ENCODE data around the gene SH2D6. TPM values are rescaled to one million over a fixed set of nuclear protein-coding genes. Genes with fewer than 3 reads are reported as not detected.
A peak's percentile ranks its signal among the peaks of the same experiment; 100 is the strongest.

The SH2D6 gene
- total RNA-seq, 1 donor from 2014 or later, result 1.2 TPM

DNA sequence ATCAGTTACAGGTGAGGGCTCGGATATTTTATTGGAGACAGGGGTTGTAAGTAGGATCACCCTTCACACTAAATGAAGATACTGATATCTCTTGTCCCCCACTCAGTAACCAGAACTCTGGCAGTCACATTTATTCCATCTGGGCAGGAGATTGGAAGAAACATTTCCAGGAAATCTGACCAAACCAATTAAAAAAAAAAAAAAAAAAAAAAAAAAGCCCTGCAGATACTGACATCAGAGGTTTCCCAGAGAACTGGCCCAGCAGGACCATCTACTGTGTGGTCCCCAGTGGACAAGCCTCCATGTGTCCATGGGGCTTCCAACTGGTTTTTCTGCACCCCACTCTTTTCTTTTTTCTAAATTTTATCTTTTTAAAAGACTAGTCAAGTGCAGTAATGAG, 41.3 kb downstream of the SH2D6 start:
- no peaks in the 10 kb centered on the region for H3K4me1 Mint-ChIP-seq
- no peak overlapping the region for H3K4me3 Mint-ChIP-seq
- TF ChIP-seq, protein P1, sequence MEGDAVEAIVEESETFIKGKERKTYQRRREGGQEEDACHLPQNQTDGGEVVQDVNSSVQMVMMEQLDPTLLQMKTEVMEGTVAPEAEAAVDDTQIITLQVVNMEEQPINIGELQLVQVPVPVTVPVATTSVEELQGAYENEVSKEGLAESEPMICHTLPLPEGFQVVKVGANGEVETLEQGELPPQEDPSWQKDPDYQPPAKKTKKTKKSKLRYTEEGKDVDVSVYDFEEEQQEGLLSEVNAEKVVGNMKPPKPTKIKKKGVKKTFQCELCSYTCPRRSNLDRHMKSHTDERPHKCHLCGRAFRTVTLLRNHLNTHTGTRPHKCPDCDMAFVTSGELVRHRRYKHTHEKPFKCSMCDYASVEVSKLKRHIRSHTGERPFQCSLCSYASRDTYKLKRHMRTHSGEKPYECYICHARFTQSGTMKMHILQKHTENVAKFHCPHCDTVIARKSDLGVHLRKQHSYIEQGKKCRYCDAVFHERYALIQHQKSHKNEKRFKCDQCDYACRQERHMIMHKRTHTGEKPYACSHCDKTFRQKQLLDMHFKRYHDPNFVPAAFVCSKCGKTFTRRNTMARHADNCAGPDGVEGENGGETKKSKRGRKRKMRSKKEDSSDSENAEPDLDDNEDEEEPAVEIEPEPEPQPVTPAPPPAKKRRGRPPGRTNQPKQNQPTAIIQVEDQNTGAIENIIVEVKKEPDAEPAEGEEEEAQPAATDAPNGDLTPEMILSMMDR (conservative IDR thresholded peaks at IDR 0.05), result no peak
- H3K27ac Mint-ChIP-seq (ENCODE audit: unreplicated experiment), result no peak overlapping the region
- no peak for DNase-seq (ENCODE audit: low read depth, low spot score)
- H3K27me3 Mint-ChIP-seq (ENCODE audit: low read depth), result no peaks in the 10 kb centered on the region
- peaks cover 3% of the 10 kb centered on the region for H3K9me3 Mint-ChIP-seq
- no peaks in the 10 kb centered on the region for H3K36me3 Mint-ChIP-seq (ENCODE audit: low read depth)

DNA sequence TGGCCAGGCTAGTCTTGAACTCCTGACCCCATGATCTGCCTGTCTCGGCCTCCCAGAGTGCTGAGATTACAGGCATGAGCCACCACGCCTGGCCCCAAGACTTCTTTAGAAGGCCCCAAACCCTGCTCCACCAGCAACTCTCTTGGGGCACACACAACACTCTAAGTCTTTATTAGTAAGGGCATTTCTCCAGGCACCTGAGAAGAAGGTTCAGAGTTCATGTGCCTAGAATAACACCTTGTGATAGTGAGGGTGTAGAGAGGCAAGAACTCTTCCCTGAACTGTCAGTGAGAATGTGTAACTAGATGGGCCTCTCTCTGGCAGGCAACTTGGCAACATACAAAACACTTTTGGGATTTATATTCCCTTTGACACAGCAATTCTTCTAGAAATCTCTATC, 43.8 kb downstream of the SH2D6 start:
- H3K4me3 Mint-ChIP-seq, result no peak overlapping the region
- no peak overlapping the region for H3K27ac Mint-ChIP-seq (ENCODE audit: unreplicated experiment)
- no peaks in the 10 kb centered on the region for H3K4me1 Mint-ChIP-seq
- no peaks in the 10 kb centered on the region for H3K9me3 Mint-ChIP-seq
- TF ChIP-seq, protein P1 (conservative IDR thresholded peaks at IDR 0.05), result no peak
- no peaks in the 10 kb centered on the region for H3K27me3 Mint-ChIP-seq (ENCODE audit: low read depth)
- no peak for DNase-seq (ENCODE audit: low read depth, low spot score)
- no peaks in the 10 kb centered on the region for H3K36me3 Mint-ChIP-seq (ENCODE audit: low read depth)

DNA sequence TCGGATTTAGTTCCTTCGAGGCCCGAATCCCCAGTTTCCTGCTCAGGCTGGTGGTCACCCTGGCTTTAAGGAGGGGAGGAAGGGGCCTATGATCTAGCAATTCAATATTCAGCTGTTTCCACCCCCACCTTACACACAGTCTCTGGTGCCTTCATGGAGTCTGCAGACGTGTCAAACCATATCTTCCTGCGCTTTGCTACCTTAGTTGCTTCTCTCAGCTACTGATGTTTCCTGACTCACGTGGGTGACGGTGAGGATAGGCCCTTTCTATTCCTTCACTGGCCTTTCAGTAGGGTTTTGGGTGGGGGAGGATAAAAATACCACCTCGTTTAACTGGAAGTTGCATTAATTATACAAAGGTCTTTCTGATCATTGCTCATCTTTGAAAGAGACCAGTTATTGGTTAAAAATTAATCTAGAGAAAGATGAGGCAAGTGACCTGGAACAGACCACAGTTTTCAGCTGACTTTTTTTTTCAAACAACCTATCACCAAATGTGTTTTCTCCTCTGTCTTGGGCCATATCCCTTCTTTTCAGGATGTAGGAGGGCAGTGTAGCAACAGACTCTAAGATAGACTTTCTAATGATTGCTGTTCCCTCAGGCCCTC, 49.7 kb downstream of the SH2D6 start:
- TF ChIP-seq, protein P1 (conservative IDR thresholded peaks at IDR 0.05), result no peak
- DNase-seq (ENCODE audit: low read depth, low spot score), result no peak
- Mint-ChIP-seq H3K9me3 (no peaks in the 10 kb centered on the region), H3K27me3 (ENCODE audit: low read depth) (no peaks in the 10 kb centered on the region), H3K27ac (ENCODE audit: unreplicated experiment) (no peak overlapping the region), H3K4me3 (no peak overlapping the region), H3K36me3 (ENCODE audit: low read depth) (no peaks in the 10 kb centered on the region), H3K4me1 (peaks cover 5% of the 10 kb centered on the region)

DNA sequence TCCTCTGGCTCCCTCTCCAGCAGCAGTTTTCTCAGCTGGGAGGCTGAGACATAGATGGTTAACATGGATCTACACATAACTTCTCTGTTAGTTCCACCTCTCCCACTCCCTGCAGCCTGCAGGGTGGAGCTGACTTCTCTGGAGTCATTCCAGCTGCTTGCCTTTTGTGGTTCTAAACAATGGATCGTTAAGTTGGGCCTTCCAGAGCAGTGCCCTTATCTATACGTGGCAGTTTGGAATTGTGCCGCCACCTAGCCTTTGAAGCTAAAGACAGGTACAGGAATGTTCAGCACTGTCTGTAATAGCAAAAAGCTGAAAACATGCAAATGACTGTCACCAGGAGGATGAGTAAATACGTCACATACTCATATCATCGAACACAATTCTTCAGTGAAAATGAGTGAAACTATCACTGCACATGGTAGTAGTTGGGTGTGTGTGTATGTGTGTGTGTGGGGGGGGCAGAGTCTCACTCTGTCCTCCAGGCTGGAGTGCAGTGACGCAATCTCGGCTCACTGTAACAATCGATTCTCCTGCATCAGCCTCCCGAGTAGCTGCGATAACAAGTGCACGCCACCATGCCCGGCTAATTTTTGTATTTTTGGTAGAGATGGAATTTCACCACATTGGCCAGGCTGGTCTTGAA, 50.3 kb downstream of the SH2D6 start:
- Mint-ChIP-seq H3K4me1 (peaks cover 5% of the 10 kb centered on the region), H3K27me3 (ENCODE audit: low read depth) (no peaks in the 10 kb centered on the region), H3K36me3 (ENCODE audit: low read depth) (no peaks in the 10 kb centered on the region), H3K9me3 (no peaks in the 10 kb centered on the region), H3K27ac (ENCODE audit: unreplicated experiment) (no peak overlapping the region), H3K4me3 (no peak overlapping the region)
- TF ChIP-seq, protein P1 (conservative IDR thresholded peaks at IDR 0.05), result no peak
- DNase-seq (ENCODE audit: low read depth, low spot score), result no peak

DNA sequence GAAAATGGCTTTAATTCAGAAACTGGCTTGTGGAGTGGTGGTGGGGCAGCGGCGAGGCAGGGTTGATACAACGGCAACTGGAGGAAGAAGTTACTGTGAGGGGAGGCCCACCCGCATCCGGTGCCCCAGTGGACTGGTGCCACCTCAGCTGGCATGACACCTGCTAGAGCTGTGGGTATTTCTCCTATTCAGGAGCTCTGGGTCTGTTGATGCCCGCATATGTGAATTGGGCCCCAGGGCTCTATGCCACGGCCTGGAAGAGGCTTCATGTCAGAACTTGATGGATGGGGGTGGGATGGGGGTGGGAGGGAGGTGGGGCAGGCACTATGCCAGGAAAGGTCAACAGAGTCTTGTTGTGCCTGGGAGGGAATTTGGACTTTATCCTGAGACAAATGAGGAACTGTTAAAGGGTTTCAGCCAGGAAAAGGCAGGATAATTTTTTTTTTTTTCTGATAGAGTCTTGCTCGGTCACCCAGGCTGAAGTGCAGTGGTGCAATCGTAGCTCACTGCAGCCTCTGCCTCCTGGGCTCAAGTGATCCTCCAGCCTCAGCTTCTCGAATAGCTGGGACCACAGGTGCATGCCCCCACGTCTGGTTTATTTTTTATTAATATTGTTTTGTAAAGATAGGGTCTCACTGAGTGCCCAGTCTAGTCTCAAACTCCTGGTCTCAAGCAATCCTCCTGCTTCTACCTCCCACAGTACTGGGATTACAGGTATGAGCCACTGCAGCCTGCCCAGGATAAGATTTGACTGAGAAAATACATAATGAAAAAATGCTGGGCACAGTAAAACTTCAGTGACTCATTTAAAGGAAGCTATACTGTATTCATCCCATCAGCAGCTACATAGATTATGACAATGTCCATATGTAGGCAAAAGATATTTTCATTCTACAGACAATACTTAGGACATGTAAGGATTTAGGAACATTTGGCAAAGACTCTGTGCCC, 52.6 kb downstream of the SH2D6 start:
- Mint-ChIP-seq H3K9me3 (no peaks in the 10 kb centered on the region), H3K36me3 (ENCODE audit: low read depth) (no peaks in the 10 kb centered on the region), H3K27ac (ENCODE audit: unreplicated experiment) (peak overlapping the region; percentile 36), H3K27me3 (ENCODE audit: low read depth) (no peaks in the 10 kb centered on the region), H3K4me1 (peaks cover 8% of the 10 kb centered on the region), H3K4me3 (no peak overlapping the region)
- TF ChIP-seq, protein P1 (conservative IDR thresholded peaks at IDR 0.05), result no peak
- DNase-seq (ENCODE audit: low read depth, low spot score), result no peak
